ENCODE results near the gene ERBB4. TPM values are rescaled to one million over a fixed set of nuclear protein-coding genes. Genes with fewer than 3 reads are reported as not detected.

Gene ERBB4
- total RNA-seq, 1 experiment from 2014 or later: 2.9 TPM

DNA sequence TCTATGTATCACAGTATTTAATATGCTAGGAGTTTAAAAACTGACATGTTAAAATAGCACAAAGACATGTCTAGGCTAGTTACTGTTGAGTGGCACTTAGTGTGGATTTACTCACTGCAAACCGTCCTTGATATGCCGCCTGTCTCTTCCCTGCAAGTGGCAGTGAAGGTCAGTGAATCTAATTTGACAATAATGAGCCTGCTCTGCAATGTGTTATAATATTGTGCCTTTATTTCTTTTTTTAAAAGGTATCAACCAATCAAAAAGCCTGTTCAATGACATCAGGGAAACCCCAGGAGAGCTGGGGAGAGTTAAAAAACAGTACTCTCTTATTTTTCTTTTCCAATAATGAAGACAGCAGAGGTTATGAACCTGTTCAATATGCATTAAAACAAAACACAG lies 384.1 kb downstream of the ERBB4 start:
- no peak for TF ChIP-seq CTCF (IDR thresholded peaks at IDR 0.05; ENCODE audit: unreplicated experiment)
- Mint-ChIP-seq H3K36me3 (ENCODE audit: insufficient read depth, unreplicated experiment) (no peaks in the 10 kb centered on the region), H3K27ac (ENCODE audit: unreplicated experiment) (no peak overlapping the region), H3K9me3 (ENCODE audit: low read depth, unreplicated experiment) (no peaks in the 10 kb centered on the region), H3K27me3 (ENCODE audit: unreplicated experiment) (no peaks in the 10 kb centered on the region), H3K4me3 (ENCODE audit: low read depth, unreplicated experiment) (no peak overlapping the region), H3K4me1 (ENCODE audit: low read depth, unreplicated experiment) (no peaks in the 10 kb centered on the region)
- intact Hi-C loops (cut with micrococcal nuclease; ENCODE audit: unreplicated experiment): no loop called here
- no peak for DNase-seq
- CTCF ChIA-PET: no interaction called here
- no TSS peak for BruUV-seq (replicated peaks)

DNA sequence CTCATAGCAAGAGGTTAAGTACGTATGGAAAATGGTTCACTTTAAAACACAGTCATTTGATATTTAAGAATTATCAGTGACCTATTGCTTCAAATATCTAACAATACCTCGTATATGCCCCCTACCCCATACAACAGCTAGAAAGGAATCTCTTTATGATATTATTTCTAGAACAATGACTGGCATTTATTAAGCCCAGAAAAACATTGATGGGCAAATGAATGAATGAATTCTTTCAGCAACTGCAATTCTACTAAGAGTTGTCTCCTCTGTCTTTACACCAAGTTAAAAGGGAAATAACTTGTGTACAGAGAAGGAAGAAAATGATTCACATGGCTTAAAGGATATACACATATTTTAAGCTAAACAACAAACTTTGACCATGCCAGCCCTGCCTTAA lies 384.7 kb downstream of the ERBB4 start:
- TF ChIP-seq CTCF (IDR thresholded peaks at IDR 0.05; ENCODE audit: unreplicated experiment): no peak
- Mint-ChIP-seq H3K27me3 (ENCODE audit: unreplicated experiment) (no peaks in the 10 kb centered on the region), H3K9me3 (ENCODE audit: low read depth, unreplicated experiment) (no peaks in the 10 kb centered on the region), H3K27ac (ENCODE audit: unreplicated experiment) (no peak overlapping the region), H3K36me3 (ENCODE audit: insufficient read depth, unreplicated experiment) (no peaks in the 10 kb centered on the region), H3K4me3 (ENCODE audit: low read depth, unreplicated experiment) (no peak overlapping the region), H3K4me1 (ENCODE audit: low read depth, unreplicated experiment) (no peaks in the 10 kb centered on the region)
- no peak for DNase-seq
- intact Hi-C loops (cut with micrococcal nuclease; ENCODE audit: unreplicated experiment): no loop called here
- no TSS peak for BruUV-seq (replicated peaks)
- CTCF ChIA-PET: no interaction called here

DNA sequence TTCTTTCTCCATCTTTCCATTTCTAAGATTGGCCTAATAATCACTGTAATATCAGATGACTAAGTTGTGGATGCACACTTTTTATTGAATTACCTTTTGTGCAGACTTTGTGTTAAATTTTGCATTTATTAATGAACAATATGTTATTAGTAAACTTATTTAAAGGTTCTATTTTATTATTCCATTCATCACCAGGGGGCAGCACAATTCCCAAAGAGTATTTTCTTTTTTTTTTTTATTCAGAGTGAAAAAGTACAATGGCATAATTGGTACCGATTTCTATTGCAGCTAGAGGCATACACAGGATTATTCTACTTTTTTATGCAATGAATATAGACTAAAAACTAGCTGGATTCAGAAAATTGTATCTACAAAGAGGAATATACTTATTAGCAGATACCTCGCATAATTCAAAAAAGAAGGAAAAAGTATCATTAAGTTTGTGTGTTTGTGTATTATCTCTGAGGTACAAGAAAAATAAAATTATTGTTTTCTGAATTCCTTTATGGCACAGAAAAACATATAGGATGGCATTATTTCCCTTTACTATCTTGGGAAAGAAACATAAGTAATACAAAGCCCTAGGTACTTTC lies 390.6 kb downstream of the ERBB4 start:
- TF ChIP-seq CTCF (IDR thresholded peaks at IDR 0.05; ENCODE audit: unreplicated experiment): peak; percentile 33
- Mint-ChIP-seq H3K4me1 (ENCODE audit: low read depth, unreplicated experiment) (peaks cover 11% of the 10 kb centered on the region), H3K4me3 (ENCODE audit: low read depth, unreplicated experiment) (no peak overlapping the region), H3K36me3 (ENCODE audit: insufficient read depth, unreplicated experiment) (no peaks in the 10 kb centered on the region), H3K9me3 (ENCODE audit: low read depth, unreplicated experiment) (no peaks in the 10 kb centered on the region), H3K27me3 (ENCODE audit: unreplicated experiment) (no peaks in the 10 kb centered on the region), H3K27ac (ENCODE audit: unreplicated experiment) (no peak overlapping the region)
- DNase-seq: peak; percentile 20
- CTCF ChIA-PET: interaction anchor here (0.6 kb wide), 1 partner anchor 385 kb away, joined by 3 read pairs; no protein-coding TSS in a partner anchor
- intact Hi-C loops (cut with micrococcal nuclease; ENCODE audit: unreplicated experiment): loop anchor here (1.0 to 10.0 kb wide), 5 partner anchors 101 to 419 kb away; no protein-coding TSS in a partner anchor
- no TSS peak for BruUV-seq (replicated peaks)

DNA sequence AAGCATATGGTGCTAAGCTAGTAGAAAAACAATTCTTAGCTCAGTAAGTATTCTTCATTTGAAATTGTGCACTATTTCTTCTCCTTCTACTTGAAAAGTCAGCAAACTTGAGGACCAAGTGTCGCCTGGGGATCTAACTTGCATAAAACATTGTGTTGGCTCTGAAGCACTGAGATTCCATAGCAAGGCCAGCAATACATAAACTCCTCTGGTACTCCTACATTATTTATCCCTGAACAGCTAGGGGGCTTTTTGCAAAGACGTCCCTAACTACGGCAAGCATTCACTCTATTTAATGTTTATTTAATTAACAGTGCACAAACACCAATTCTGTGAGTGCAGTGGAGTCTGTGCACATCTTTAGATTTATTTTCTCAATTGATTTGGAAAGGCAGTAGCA lies 392.2 kb downstream of the ERBB4 start:
- no peak overlapping the region for H3K4me3 Mint-ChIP-seq (ENCODE audit: low read depth, unreplicated experiment)
- CTCF ChIA-PET: interaction anchor here (0.6 to 0.9 kb wide), 4 partner anchors 10 to 1007 kb away, joined by 3 to 7 read pairs (median 3); no protein-coding TSS in a partner anchor
- no peaks in the 10 kb centered on the region for H3K27me3 Mint-ChIP-seq (ENCODE audit: unreplicated experiment)
- no TSS peak for BruUV-seq (replicated peaks)
- H3K4me1 Mint-ChIP-seq (ENCODE audit: low read depth, unreplicated experiment): peaks cover 11% of the 10 kb centered on the region
- no peak for DNase-seq
- H3K9me3 Mint-ChIP-seq (ENCODE audit: low read depth, unreplicated experiment): no peaks in the 10 kb centered on the region
- no peaks in the 10 kb centered on the region for H3K36me3 Mint-ChIP-seq (ENCODE audit: insufficient read depth, unreplicated experiment)
- intact Hi-C loops (cut with micrococcal nuclease; ENCODE audit: unreplicated experiment): loop anchor here (5.0 to 10.0 kb wide), 2 partner anchors 248 to 421 kb away; no protein-coding TSS in a partner anchor
- TF ChIP-seq CTCF (IDR thresholded peaks at IDR 0.05; ENCODE audit: unreplicated experiment): no peak
- no peak overlapping the region for H3K27ac Mint-ChIP-seq (ENCODE audit: unreplicated experiment)

Measured in Calu3 (cell line).